Measurements from ENCODE around the gene KSR1.

GRCh38 chr17:27669136-27669535 lies 212.9 kb downstream of the KSR1 start:
- TF ChIP-seq CTCF (IDR thresholded peaks at IDR 0.05), result no peak
- no peak for TF ChIP-seq POLR2AphosphoS5 (IDR thresholded peaks at IDR 0.05)
